HEK293 (cell line): Measurements from ENCODE around the gene C5.

Experiments used
- CTCF ChIA-PET: fragments of 350-600 bp; formaldehyde crosslinking; extraction: SDS; loops from one replicate; lab custom pipeline; 2021; ENCODE audit warnings: antibody characterized with exemption; lab: Yijun Ruan, JAX
- POLR2A ChIA-PET: fragments of 300-600 bp; formaldehyde crosslinking; extraction: SDS; loops from one replicate; lab custom pipeline; 2020; ENCODE audit warnings: antibody characterized with exemption, inconsistent platforms; lab: Yijun Ruan, JAX
- H3K27ac ChIP-seq: fragments of 200-500 bp; sonication (Bioruptor generic); 2 replicates; pipeline ENCODE4 v1.5.1; 2014; ENCODE audit warnings: low read depth, low read length, control low read depth, inconsistent platforms; ENCODE audit errors: extremely low read depth
- H3K36me3 ChIP-seq, 2 experiments: fragments of 200-500 bp in 1 of 2; sonication (Bioruptor generic) in 1 of 2; 1 replicate in 1 of 2; 2 replicates in 1 of 2; pipeline ENCODE4 v1.5.1; 2014 to 2017; ENCODE audit warnings: inconsistent platforms in 2 of 2, low read length in 2 of 2; ENCODE audit not compliant: control insufficient read depth in 2 of 2, insufficient read depth in 1 of 2
- H3K4me1 ChIP-seq: fragments of 200-500 bp; sonication (Bioruptor generic); 2 replicates; pipeline ENCODE4 v1.5.1; 2014; ENCODE audit warnings: mild to moderate bottlenecking, low read length, inconsistent platforms; ENCODE audit not compliant: control insufficient read depth, insufficient read depth
- H3K4me3 ChIP-seq: 2 replicates; pipeline ENCODE4 v1.5.1; 2011; ENCODE audit warnings: low read depth, mild to moderate bottlenecking, control low read depth, low read length, moderate library complexity
- H3K9me3 ChIP-seq: fragments of 200-500 bp; sonication (Bioruptor generic); 2 replicates; pipeline ENCODE4 v1.5.1; 2014; ENCODE audit warnings: low read depth, low read length, inconsistent platforms; ENCODE audit not compliant: control insufficient read depth, insufficient read depth
- BCL11B ChIP-seq: fragments of 450-650 bp; formaldehyde crosslinking; IDR thresholded peaks from 2 replicates; pipeline ENCODE4 v1.5.1; 2016; ENCODE audit warnings: low read depth, missing biosample characterization, missing genetic modification characterization
- EGR2 ChIP-seq: fragments of 450-650 bp; formaldehyde crosslinking; IDR thresholded peaks from 2 replicates; pipeline ENCODE4 v1.5.1; 2016; ENCODE audit warnings: low read depth, missing biosample characterization, missing genetic modification characterization
- KLF10 ChIP-seq: fragments of 450-650 bp; IDR thresholded peaks from 2 replicates; pipeline ENCODE4 v1.5.1; 2018; ENCODE audit warnings: missing biosample characterization, mild to moderate bottlenecking, missing genetic modification characterization
- PBX3 ChIP-seq: sonication (generic); formaldehyde crosslinking; IDR thresholded peaks from 2 replicates; pipeline ENCODE4 v1.8.1; 2022; ENCODE audit warnings: mild to moderate bottlenecking, moderate library complexity, missing genetic modification reagents
- PRDM1 ChIP-seq: fragments of 450-650 bp; formaldehyde crosslinking; IDR thresholded peaks from 2 replicates; pipeline ENCODE4; 2016; ENCODE audit warnings: missing biosample characterization, missing genetic modification characterization
- RBAK ChIP-seq: fragments of 450-650 bp; formaldehyde crosslinking; IDR thresholded peaks from 2 replicates; pipeline ENCODE4 v1.5.1; 2016; ENCODE audit warnings: missing biosample characterization, missing genetic modification characterization
- SCRT1 ChIP-seq: fragments of 450-650 bp; formaldehyde crosslinking; IDR thresholded peaks from 2 replicates; pipeline ENCODE4 v1.5.1; 2016; ENCODE audit warnings: missing biosample characterization, missing genetic modification characterization, borderline replicate concordance
- SP3 ChIP-seq: fragments of 450-650 bp; formaldehyde crosslinking; IDR thresholded peaks from 2 replicates; pipeline ENCODE4 v1.5.1; 2016; ENCODE audit warnings: missing biosample characterization, missing genetic modification characterization
- YY1 ChIP-seq: fragments of 450-650 bp; formaldehyde crosslinking; IDR thresholded peaks from 2 replicates; pipeline ENCODE4 v1.5.1; 2018; ENCODE audit warnings: missing biosample characterization, missing genetic modification characterization
- ZEB2 ChIP-seq: fragments of 450-650 bp; formaldehyde crosslinking; IDR thresholded peaks from 2 replicates; pipeline ENCODE4 v1.5.1; 2016; ENCODE audit warnings: missing biosample characterization, missing genetic modification characterization
- ZFP37 ChIP-seq: fragments of 450-650 bp; formaldehyde crosslinking; IDR thresholded peaks from 2 replicates; pipeline ENCODE4 v1.5.1; 2016; ENCODE audit warnings: missing biosample characterization, missing genetic modification characterization
- ZNF133 ChIP-seq: fragments of 450-650 bp; formaldehyde crosslinking; IDR thresholded peaks from 2 replicates; pipeline ENCODE4 v1.5.1; 2016; ENCODE audit warnings: missing biosample characterization, missing genetic modification characterization
- ZNF16 ChIP-seq: fragments of 450-650 bp; formaldehyde crosslinking; IDR thresholded peaks from 2 replicates; pipeline ENCODE4 v1.5.1; 2016; ENCODE audit warnings: low read depth, missing biosample characterization, missing genetic modification characterization
- ZNF169 ChIP-seq: fragments of 450-650 bp; formaldehyde crosslinking; IDR thresholded peaks from 2 replicates; pipeline ENCODE4 v1.5.1; 2016; ENCODE audit warnings: missing biosample characterization, missing genetic modification characterization
- ZNF2 ChIP-seq: fragments of 450-650 bp; formaldehyde crosslinking; IDR thresholded peaks from 2 replicates; pipeline ENCODE4 v1.5.1; 2016; ENCODE audit warnings: missing biosample characterization, missing genetic modification characterization
- ZNF221 ChIP-seq: fragments of 450-650 bp; formaldehyde crosslinking; IDR thresholded peaks from 2 replicates; pipeline ENCODE4 v1.5.1; 2017; ENCODE audit warnings: missing biosample characterization, missing genetic modification characterization, borderline replicate concordance
- ZNF223 ChIP-seq: fragments of 450-650 bp; formaldehyde crosslinking; IDR thresholded peaks from 2 replicates; pipeline ENCODE4 v1.5.1; 2016; ENCODE audit warnings: missing biosample characterization, missing genetic modification characterization
- ZNF274 ChIP-seq, 2 experiments: fragments of 200-500 bp in 1 of 2; fragments of 450-650 bp in 1 of 2; sonication (Bioruptor generic) in 1 of 2; formaldehyde crosslinking in 1 of 2; IDR thresholded peaks; 2 replicates each; pipeline versions ENCODE4 v1.5.1 to v1.6.1; 2014 to 2016; ENCODE audit warnings: borderline replicate concordance in 1 of 2, inconsistent platforms in 1 of 2, low read length in 1 of 2, missing biosample characterization in 1 of 2, missing genetic modification characterization in 1 of 2
- ZNF280C ChIP-seq: fragments of 450-650 bp; formaldehyde crosslinking; IDR thresholded peaks from 2 replicates; pipeline ENCODE4 v1.5.1; 2016; ENCODE audit warnings: missing biosample characterization, missing genetic modification characterization
- ZNF324 ChIP-seq: fragments of 450-650 bp; formaldehyde crosslinking; IDR thresholded peaks from 2 replicates; pipeline ENCODE4 v1.5.1; 2016; ENCODE audit warnings: missing biosample characterization, missing genetic modification characterization
- ZNF354C ChIP-seq: fragments of 450-650 bp; formaldehyde crosslinking; IDR thresholded peaks from 2 replicates; pipeline ENCODE4 v1.5.1; 2016; ENCODE audit warnings: missing biosample characterization, missing genetic modification characterization, low read depth, borderline replicate concordance
- ZNF37A ChIP-seq: fragments of 450-650 bp; IDR thresholded peaks from 2 replicates; pipeline ENCODE4 v1.5.1; 2018; ENCODE audit warnings: missing biosample characterization, missing genetic modification characterization
- ZNF530 ChIP-seq: fragments of 450-650 bp; formaldehyde crosslinking; IDR thresholded peaks from 2 replicates; pipeline ENCODE4 v1.5.1; 2016; ENCODE audit warnings: low read depth, missing biosample characterization, missing genetic modification characterization
- ZNF561 ChIP-seq: fragments of 450-650 bp; IDR thresholded peaks from 2 replicates; pipeline ENCODE4 v1.5.1; 2018; ENCODE audit warnings: missing biosample characterization, missing genetic modification characterization, borderline replicate concordance
- ZNF585B ChIP-seq: fragments of 450-650 bp; formaldehyde crosslinking; IDR thresholded peaks from 2 replicates; pipeline ENCODE4 v1.5.1; 2016; ENCODE audit warnings: missing biosample characterization, missing genetic modification characterization
- ZNF600 ChIP-seq: fragments of 450-650 bp; formaldehyde crosslinking; IDR thresholded peaks from 2 replicates; pipeline ENCODE4 v1.5.1; 2016; ENCODE audit warnings: missing biosample characterization, missing genetic modification characterization
- ZNF645 ChIP-seq: fragments of 450-650 bp; formaldehyde crosslinking; IDR thresholded peaks from 2 replicates; pipeline ENCODE4; 2016; ENCODE audit warnings: missing biosample characterization, missing genetic modification characterization
- ZNF654 ChIP-seq: fragments of 450-650 bp; formaldehyde crosslinking; IDR thresholded peaks from 2 replicates; pipeline ENCODE4 v1.5.1; 2016; ENCODE audit warnings: low read depth, missing biosample characterization, missing genetic modification characterization
- ZNF701 ChIP-seq: fragments of 450-650 bp; formaldehyde crosslinking; IDR thresholded peaks from 2 replicates; pipeline ENCODE4 v1.5.1; 2016; ENCODE audit warnings: missing biosample characterization, missing genetic modification characterization

The C5 gene

GRCh38 chr9:120921661-120922181 is 128.4 kb downstream of the C5 start:
- no peaks in the 10 kb centered on the region for H3K36me3 ChIP-seq
- no peak overlapping the region for H3K4me3 ChIP-seq
- ChIA-PET POLR2A (interaction anchor here (1.2 kb wide), 1 partner anchor 169 kb away, joined by 3 read pairs; no protein-coding TSS in a partner anchor), CTCF (interaction anchor here (0.6 to 1.7 kb wide), 4 partner anchors 15 to 821 kb away, joined by 4 to 6 read pairs (median 4); no protein-coding TSS in a partner anchor)
- no peaks in the 10 kb centered on the region for H3K9me3 ChIP-seq
- H3K27ac ChIP-seq, result no peak overlapping the region
- no peaks in the 10 kb centered on the region for H3K4me1 ChIP-seq
- TF ChIP-seq ZNF324 (tag by site-specific recombination) (no peak), ZNF654 (tag by site-specific recombination) (no peak), SP3 (tag by site-specific recombination) (no peak), YY1 (tag by site-specific recombination) (no peak), PBX3 (CRISPR knock-in tag) (no peak), BCL11B (tag by site-specific recombination) (no peak), ZNF280C (no peak), PRDM1 (tag by site-specific recombination) (no peak), ZNF274 (IDR thresholded peaks at IDR 0.05; ENCODE audit: low read length) (no peak), ZNF274 (tag by site-specific recombination; IDR thresholded peaks at IDR 0.05; ENCODE audit: borderline replicate concordance) (no peak), ZNF600 (no peak), ZNF133 (tag by site-specific recombination) (no peak), ZNF221 (tag by site-specific recombination) (no peak), ZEB2 (tag by site-specific recombination) (no peak), ZNF16 (tag by site-specific recombination) (no peak), ZNF2 (no peak), ZNF561 (tag by site-specific recombination) (no peak), ZNF585B (tag by site-specific recombination) (no peak), ZNF645 (tag by site-specific recombination) (no peak), KLF10 (tag by site-specific recombination) (no peak), ZNF530 (tag by site-specific recombination) (no peak)
- TF ChIP-seq, all 188 proteins: peak for 0

GRCh38 chr9:120920806-120921178 is 129.3 kb downstream of the C5 start:
- ChIA-PET POLR2A (interaction anchor here (1.2 kb wide), 1 partner anchor 168 kb away, joined by 3 read pairs; no protein-coding TSS in a partner anchor), CTCF (interaction anchor here (0.6 kb wide), 1 partner anchor 30 kb away, joined by 5 read pairs; no protein-coding TSS in a partner anchor)
- H3K4me3 ChIP-seq, result no peak overlapping the region
- H3K4me1 ChIP-seq, result no peaks in the 10 kb centered on the region
- no peaks in the 10 kb centered on the region for H3K36me3 ChIP-seq
- H3K9me3 ChIP-seq, result no peaks in the 10 kb centered on the region
- no peak overlapping the region for H3K27ac ChIP-seq
- no peak for TF ChIP-seq RBAK (tag by site-specific recombination)
- no peak for TF ChIP-seq SCRT1 (tag by site-specific recombination)
- TF ChIP-seq ZNF654 (tag by site-specific recombination), result no peak
- TF ChIP-seq ZNF169 (tag by site-specific recombination), result no peak
- TF ChIP-seq ZFP37 (tag by site-specific recombination), result no peak
- no peak for TF ChIP-seq ZNF701
- TF ChIP-seq ZNF354C (tag by site-specific recombination), result no peak
- TF ChIP-seq EGR2 (tag by site-specific recombination), result no peak
- no peak for TF ChIP-seq ZNF37A (tag by site-specific recombination)
- TF ChIP-seq ZEB2 (tag by site-specific recombination), result no peak
- TF ChIP-seq ZNF223, result no peak
